Psoas muscle (tissue), 8 donors: ENCODE data around the gene HMG20B. TPM values are rescaled to one million over a fixed set of nuclear protein-coding genes. Genes with fewer than 3 reads are reported as not detected.

ENCODE experiments used
- ATAC-seq, 4 donors: fragments of 200-7000 bp; cut with Tn5 transposase; one replicate each; pipeline ENCODE4 v1.9.1; 2020; ENCODE audit warnings: moderate library complexity in 3 of 4, mild to moderate bottlenecking in 2 of 4
- DNase-seq, 2 donors: peaks; one replicate each; pipeline ENCODE4 v3.0.0-alpha.2; 2020
- H3K27ac ChIP-seq: fragments of 200-600 bp; one replicate; pipeline ENCODE4 v1.8.0; 2022
- H3K27me3 ChIP-seq, 3 donors: fragments of 200-600 bp in 1 of 3; one replicate each; pipeline versions ENCODE4 v1.6.1 to v1.8.0; 2013 to 2022; ENCODE audit warnings: low read length in 2 of 3, mild to moderate bottlenecking in 2 of 3, moderate library complexity in 1 of 3; ENCODE audit not compliant: insufficient read depth in 3 of 3
- H3K36me3 ChIP-seq, 2 donors: fragments of 200-600 bp in 1 of 2; one replicate each; pipeline versions ENCODE4 v1.6.1 to v1.8.0; 2013 to 2022; ENCODE audit warnings: low read depth in 1 of 2, mild to moderate bottlenecking in 1 of 2, moderate library complexity in 1 of 2; ENCODE audit not compliant: insufficient read depth in 1 of 2
- H3K4me1 ChIP-seq: fragments of 200-600 bp; one replicate; pipeline ENCODE4 v1.8.0; 2022
- H3K4me3 ChIP-seq: fragments of 200-600 bp; one replicate; pipeline ENCODE4 v1.8.0; 2022; ENCODE audit warnings: mild to moderate bottlenecking
- H3K9me3 ChIP-seq: fragments of 200-600 bp; one replicate; pipeline ENCODE4 v1.8.0; 2022
- WGBS, 3 donors: extraction: QIAGEN DNeasy Blood & Tissue Kit; methylation state at CpG; one replicate each; pipeline versions ENCODE4 v1.1.6 to v1.1.7; 2013; 5-methylcytosine and 5-hydroxymethylcytosine counted together
- intact Hi-C, 2 donors: fragments of 100-400 bp; cut with DNase I; formaldehyde crosslinking; loops; one replicate each; pipeline versions ENCODE4 v1.11.0 to v1.14.2; 2022
- polyA plus RNA-seq, 3 donors: library from polyadenylated mRNA; stranded (reverse); fragments of 200-250 nt; gene quantifications; one replicate each; pipeline ENCODE4 v1.2.3, GENCODE V29; 2013
- total RNA-seq, 4 donors: library from RNA; stranded (reverse); fragmentation: NEBNext Ultra II Directional in 2 of 4; extraction: Animal tissue kit (Norgen Biotek cat#: 25700) in 2 of 4; gene quantifications; one replicate each; pipeline versions ENCODE4 v1.2.1 to v1.2.4, GENCODE V29; 2021 to 2023
- TF ChIP-seq, protein P1 (sequence below): fragments of 200-600 bp; IDR thresholded peaks from one replicate; pipeline ENCODE4 v1.8.0; 2022; ENCODE audit warnings: antibody characterized with exemption
- donor health status: healthy with polysubstance abuse.
- donor health status: DM: no; HTN: no; CAD: no; lungs with moderate emphysema.
- donor health status: Bipolar disorder and iron deficiency.
- donor health status: healthy.
- donor health status: DM: yes; HTN: yes; CAD: no.
- donor health status: DM: no; HTN: no; CAD: no.
- donor health status: DM: no; HTN: no; CAD: no.
- donor health status: DM: yes; HTN: yes; CAD: no.

HMG20B gene
- total and polyA plus RNA-seq, 7 donors, result 14.3 to 27.2 (median 24.7) TPM

DNA sequence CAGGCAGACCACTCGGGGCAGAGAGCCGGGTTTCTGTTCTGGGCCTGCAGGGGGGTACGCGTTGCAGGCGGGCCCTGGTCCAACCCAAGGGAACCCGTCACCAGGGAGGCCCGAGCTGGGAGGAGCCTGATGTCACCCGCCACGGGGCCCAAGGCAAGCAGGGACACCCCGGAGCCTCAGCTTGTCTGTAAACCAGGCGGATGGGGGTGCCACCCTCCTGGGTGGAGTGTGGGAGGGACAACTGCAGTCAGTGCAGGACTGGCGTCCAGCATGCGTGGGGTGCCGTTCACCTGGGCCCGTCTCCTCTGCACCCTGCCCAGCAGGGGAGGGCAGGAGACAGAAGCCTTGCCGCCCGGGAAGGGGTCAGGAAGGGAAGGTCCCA, 46.9 kb downstream of the HMG20B start:
- peaks cover 4 to 69% of the 10 kb centered on the region in 2 donors for H3K36me3 ChIP-seq
- ATAC-seq (no peak), DNase-seq (peak in 1 of 2 donors; percentile 5)
- intact Hi-C loops, result loop anchor here (2.0 to 10.0 kb wide), 3 partner anchors 42 to 315 kb away; no protein-coding TSS in a partner anchor
- H3K27me3 ChIP-seq, result no peaks in the 10 kb centered on the region
- no peak overlapping the region for H3K4me3 ChIP-seq
- WGBS, 3 donors, result 85 to 88% (median 86%) methylated on average over 16 to 17 of the region's 17 CpGs
- TF ChIP-seq, protein P1, sequence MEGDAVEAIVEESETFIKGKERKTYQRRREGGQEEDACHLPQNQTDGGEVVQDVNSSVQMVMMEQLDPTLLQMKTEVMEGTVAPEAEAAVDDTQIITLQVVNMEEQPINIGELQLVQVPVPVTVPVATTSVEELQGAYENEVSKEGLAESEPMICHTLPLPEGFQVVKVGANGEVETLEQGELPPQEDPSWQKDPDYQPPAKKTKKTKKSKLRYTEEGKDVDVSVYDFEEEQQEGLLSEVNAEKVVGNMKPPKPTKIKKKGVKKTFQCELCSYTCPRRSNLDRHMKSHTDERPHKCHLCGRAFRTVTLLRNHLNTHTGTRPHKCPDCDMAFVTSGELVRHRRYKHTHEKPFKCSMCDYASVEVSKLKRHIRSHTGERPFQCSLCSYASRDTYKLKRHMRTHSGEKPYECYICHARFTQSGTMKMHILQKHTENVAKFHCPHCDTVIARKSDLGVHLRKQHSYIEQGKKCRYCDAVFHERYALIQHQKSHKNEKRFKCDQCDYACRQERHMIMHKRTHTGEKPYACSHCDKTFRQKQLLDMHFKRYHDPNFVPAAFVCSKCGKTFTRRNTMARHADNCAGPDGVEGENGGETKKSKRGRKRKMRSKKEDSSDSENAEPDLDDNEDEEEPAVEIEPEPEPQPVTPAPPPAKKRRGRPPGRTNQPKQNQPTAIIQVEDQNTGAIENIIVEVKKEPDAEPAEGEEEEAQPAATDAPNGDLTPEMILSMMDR, result no peak
- H3K27ac ChIP-seq, result no peak overlapping the region
- no peaks in the 10 kb centered on the region for H3K9me3 ChIP-seq
- peaks cover 7% of the 10 kb centered on the region for H3K4me1 ChIP-seq

- TF ChIP-seq, protein P1, result no peak
- intact Hi-C loops, result no loop called here
- no peak for ATAC-seq
Measured at GRCh38 chr19:3620145-3620816, 47.5 kb downstream of the HMG20B start.

DNA sequence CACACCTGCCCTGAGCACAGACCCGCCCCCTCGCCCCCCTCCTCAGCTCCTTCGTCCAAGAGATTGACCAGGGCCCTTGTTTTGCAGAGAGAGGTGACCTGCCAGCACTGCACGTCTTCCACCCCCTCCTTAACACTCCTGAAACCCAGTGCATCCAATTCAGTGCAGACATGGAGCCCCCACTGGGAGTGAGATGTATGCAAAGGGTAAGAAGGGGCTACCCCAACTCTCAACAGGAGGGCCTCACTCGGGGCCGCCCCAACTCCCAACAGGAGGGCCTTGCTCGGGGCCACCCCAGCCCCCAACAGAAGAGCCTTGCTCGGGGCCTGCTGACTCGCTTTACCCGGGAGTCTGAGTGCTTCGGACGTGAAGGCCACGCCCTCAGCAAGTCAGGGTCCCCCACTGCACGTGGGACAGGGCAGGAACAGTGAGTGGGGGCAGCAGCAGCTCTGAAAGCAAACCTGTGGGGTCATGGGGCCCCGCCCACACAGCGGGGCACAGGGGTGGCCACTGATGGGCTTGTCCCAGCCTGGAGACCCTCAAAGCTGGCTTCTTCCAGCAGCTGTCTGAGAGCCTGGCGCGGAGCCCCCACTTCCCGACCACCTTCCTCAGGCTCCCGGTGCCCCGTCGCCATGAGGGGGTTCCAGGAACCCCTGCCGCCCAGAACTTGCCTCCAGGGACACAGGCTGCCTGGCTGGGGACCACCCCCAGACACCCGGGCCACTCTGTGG, 48.2 kb downstream of the HMG20B start:
- no peak for ATAC-seq
- Histone ChIP-seq H3K4me3 (no peak overlapping the region), H3K27ac (no peak overlapping the region), H3K27me3 (no peaks in the 10 kb centered on the region), H3K9me3 (no peaks in the 10 kb centered on the region), H3K4me1 (peaks cover 21% of the 10 kb centered on the region), H3K36me3 (peaks cover 4 to 62% of the 10 kb centered on the region in 2 donors)
- DNase-seq, result peak in 1 of 2 donors; percentile 7
- TF ChIP-seq, protein P1, result no peak
- intact Hi-C loops, result no loop called here
- WGBS, 3 donors, result 85 to 88% (median 87%) methylated on average over 23 to 24 of the region's 24 CpGs

More at GRCh38 chr19:3620145-3620816, 47.5 kb downstream of the HMG20B start:
- Histone ChIP-seq H3K27me3 (no peaks in the 10 kb centered on the region), H3K4me3 (no peak overlapping the region), H3K27ac (no peak overlapping the region), H3K36me3 (peaks cover 4 to 65% of the 10 kb centered on the region in 2 donors), H3K4me1 (peaks cover 14% of the 10 kb centered on the region), H3K9me3 (no peaks in the 10 kb centered on the region)
- WGBS, 3 donors, result 78 to 83% (median 81%) methylated on average over 18 to 19 of the region's 19 CpGs
- peak in 1 of 2 donors; percentile 18 for DNase-seq

- no peak overlapping the region for H3K4me3 ChIP-seq
- H3K27me3 ChIP-seq, result no peaks in the 10 kb centered on the region
- DNase-seq (no peak), ATAC-seq (no peak)
- peaks cover 21% of the 10 kb centered on the region for H3K4me1 ChIP-seq
- 88 to 93% (median 90%) methylated on average over 15 of the region's 15 CpGs for WGBS, 3 donors
- H3K27ac ChIP-seq, result no peak overlapping the region
- TF ChIP-seq, protein P1, result no peak
- no peaks in the 10 kb centered on the region for H3K9me3 ChIP-seq
- H3K36me3 ChIP-seq, result peaks cover 4 to 59% of the 10 kb centered on the region in 2 donors
- intact Hi-C loops, result no loop called here
Measured at GRCh38 chr19:3621689-3622088, 48.9 kb downstream of the HMG20B start.
